GM19025 (cell line): ENCODE data around the gene CRLF1.

Experiments used
- ATAC-seq: cut with Tn5 transposase; IDR thresholded peaks from one replicate; pipeline ENCODE4 v1.9.1; 2021; ENCODE audit warnings: mild to moderate bottlenecking, low read depth, moderate library complexity; ENCODE audit not compliant: unreplicated experiment

CRLF1 gene, protein sequence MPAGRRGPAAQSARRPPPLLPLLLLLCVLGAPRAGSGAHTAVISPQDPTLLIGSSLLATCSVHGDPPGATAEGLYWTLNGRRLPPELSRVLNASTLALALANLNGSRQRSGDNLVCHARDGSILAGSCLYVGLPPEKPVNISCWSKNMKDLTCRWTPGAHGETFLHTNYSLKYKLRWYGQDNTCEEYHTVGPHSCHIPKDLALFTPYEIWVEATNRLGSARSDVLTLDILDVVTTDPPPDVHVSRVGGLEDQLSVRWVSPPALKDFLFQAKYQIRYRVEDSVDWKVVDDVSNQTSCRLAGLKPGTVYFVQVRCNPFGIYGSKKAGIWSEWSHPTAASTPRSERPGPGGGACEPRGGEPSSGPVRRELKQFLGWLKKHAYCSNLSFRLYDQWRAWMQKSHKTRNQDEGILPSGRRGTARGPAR

DNA sequence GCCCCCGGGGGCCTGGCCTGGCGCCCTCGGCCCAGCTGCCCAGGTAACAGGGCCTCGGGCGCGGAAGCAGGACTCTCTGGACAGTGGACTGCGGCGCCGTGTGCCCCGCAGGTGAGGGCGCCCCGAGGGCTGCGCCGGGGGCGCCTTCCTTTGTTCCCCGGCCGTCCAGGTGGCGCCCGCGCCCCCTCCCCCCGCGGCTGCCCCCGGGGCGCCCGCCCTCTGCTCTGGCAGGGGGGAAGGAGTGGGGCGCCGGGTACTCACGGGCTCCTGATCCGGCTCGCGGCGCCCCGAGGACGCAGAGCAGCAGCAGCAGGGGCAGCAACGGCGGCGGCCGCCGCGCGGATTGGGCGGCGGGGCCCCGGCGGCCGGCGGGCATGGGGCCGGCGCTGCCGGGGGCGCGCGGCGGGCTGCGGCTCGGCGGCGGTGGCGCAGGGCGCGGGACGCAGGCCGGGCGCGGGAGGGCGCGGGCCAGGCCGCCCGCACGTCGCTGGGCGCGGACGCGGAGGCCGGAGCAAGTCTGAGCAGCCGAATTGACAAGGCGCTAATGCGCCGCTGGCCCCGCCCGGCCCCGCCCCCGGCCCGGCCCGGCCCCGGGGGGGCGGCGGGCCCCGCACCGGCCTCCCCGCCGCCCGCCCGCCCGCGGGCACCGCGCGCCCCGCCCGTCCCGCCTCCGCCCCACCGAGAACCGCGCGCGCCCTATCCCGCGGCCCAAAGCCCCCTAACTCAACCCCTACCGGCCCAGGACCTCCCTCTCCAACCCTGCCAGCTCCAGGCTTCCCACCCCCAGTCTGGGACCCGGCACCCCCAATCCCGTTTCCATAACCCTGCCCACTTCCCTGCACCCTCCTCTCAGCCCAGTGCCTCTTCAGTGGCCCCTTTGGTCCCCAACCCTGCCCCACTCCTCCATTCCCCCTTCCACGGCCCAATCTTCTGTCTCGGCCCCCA is at the start of gene CRLF1:
TSS of gene CRLF1 (minus strand) at position 519 of the 945 bp plus-strand sequence. CDS start at position 376, 143 bp downstream.
- ATAC-seq, result no peak

DNA sequence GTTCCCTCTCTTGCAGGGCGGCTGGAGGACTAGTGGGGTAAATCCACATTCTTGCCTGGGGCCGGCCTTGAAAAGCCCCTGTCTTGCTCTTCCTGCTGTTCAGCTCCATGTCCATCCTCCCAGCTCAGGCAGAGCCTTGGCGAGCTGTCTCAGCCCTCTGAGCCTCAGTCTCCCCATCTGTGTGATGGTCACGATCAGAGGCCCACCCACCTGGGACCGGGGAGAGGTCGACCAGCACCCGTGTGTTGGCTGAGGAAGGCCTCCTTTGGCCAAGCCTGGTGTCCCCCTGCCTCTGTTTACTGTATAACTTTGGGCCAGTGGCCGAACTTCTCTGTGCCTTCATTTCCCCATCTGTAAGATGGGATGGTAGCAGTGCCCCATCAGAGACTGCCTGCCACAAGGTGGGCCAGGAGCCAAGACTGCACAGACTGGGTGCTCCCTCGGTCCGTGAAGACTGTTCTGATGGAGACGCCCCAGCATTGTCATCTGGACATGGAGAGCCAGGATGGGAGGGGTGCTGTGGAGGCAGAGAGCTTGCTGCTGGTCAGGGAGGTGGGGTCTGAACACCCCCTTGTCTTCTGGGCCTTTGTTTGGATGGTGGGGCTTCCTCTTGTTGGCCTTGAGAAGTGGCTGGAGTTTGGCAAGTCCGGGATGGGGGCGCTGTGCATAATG is 48.7 kb upstream of the CRLF1 start:
- ATAC-seq, result no peak

DNA sequence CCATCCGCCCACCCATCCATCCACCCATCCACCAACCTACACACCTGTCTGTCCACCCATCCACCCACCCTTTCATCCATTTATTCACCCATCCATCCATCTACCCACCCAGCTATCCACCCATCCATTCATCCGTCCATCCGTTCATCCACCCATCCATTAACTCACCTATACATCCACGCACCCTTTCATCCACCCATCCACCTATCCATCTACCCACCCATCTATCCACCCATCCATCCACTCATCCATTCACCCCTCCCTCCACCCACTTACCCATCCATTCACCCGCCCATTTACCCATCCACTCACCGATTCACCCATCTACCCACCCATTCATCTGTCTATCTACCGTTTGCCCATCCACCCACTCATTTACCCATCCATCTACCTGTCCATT is 47.9 kb upstream of the CRLF1 start:
- no peak for ATAC-seq

DNA sequence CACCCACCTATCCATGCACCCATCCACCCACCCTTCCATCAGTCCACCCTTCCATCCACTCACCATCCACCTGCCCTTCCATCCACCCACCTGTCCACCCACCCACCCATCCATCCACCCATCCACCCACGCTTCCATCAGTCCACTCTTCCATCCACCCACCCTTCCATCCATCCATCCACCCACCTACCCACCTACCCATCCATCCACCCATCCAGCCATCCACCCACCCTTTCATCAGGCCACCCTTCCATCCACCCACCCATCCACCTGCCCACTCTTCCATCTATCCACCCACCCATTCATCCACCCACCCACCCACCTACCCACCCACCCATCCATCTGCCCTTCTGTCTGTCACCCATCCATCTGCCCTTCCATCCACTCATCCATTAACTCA is 47.3 kb upstream of the CRLF1 start:
- ATAC-seq, result no peak

DNA sequence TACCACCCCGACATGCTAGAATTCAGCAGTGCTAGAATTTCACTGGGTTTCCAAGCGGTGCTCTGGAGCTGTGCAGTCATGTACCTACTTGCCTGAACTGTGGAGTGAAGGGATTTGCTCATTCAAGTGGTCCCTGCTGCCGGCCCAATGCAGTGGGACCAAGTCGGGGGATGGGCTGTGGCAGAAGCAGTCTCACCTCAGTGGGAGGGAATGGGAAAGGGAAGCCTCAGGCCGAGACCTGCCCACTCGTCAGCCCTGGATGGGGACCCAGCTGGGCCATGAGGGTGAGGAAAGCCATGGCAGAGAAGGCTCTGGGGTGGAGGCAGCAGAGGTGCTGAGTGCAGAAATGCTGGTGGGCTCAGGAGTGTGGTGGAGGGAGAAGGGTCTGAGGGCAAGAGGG is 45.1 kb upstream of the CRLF1 start:
- ATAC-seq, result no peak

DNA sequence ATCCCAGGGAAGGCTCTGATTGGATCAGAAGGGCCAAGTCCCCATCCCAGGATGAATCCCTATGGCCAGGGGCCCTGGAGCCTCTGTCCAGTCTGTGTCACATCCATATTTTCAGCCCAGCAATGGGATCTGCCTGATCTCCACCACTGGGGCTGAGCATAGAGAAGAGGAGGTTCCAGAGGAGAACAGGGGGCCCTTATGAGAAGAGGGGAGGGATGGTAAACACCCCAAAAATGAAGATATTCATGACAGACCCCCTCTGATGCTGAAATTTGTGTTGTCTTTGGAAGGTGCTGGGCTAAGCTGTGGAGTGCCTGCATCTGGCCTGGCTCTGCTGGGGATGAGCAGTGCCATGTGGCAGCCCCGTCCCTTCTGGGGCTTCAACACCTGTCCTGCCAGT is 44.7 kb upstream of the CRLF1 start:
- no peak for ATAC-seq

DNA sequence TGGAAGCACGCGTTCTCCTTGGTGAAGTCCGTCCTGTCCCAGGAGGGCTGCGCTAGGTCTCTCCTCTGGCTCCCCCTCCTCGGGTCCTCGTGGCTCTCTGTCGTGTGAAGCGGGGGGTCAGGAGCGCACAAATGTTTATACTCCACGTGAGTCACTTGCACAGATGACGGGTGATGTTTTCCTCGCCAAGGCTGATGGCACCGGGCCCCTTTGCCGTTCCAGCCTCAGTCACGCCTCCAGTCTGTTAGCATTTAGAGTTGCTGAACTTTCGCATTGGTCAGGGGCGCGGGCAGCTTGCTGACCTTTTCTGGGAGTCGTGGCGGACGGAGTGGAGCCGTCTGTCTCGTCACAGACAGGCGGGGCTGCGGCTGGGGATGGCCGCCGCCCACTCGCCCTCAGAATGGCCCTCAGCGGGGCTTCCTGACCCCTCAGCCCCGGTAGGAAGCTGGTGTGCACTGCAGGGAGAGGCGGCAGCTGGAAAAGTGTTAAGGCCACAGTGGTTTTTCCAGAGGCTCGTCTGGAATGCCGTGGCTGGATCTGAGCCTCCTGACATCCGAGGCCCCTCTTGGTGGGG is 44.0 kb upstream of the CRLF1 start:
- ATAC-seq, result no peak

DNA sequence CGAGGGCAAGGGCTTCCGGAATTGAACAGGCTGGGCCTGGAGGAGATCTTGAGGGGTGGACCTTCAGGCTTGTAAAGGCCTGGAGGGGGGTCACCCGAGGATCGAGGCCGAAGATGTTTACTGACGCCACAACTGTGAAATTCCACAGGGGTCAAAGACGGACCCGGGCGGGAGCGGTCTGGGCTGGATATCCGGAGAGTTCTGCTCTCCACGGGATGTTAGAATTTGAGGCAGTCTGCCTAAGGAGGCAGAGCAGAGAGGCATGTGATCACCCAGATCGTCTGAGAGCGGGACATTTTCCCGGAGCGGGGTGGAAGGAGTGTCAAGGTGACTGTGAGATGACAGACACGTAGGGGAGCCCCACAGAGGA is 43.4 kb upstream of the CRLF1 start:
- ATAC-seq, result no peak

DNA sequence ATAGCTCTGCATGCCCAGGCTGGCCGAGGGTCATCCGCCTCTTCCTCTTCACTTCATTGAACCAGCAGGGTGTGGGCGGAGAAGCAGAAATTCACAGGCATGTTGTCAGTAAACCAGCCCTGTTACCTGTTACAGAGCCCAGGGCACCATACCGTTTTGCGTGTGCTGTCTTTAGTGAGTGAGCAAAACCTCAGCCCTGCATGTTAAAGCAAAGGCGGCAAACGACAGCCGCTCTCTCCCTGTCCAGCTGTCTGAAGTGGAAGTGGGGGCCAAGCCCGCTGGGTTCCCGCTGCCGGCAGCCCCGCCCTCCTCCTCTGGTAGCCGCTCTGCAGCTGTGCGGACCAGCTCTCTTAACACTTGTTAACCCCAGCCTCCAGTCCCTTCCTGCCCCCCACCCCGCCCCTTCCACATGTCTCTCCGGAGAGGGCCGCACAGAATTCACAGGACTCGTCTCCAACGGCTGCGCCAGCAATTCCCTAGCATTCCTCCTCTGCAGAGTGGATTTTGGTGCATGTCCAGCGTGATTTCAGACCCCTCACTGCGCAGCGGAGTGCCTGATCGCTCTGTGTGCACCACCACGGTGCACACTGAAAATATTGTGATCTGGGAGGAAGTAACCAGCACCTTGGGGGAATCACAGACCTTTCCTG is 42.9 kb upstream of the CRLF1 start:
- no peak for ATAC-seq

DNA sequence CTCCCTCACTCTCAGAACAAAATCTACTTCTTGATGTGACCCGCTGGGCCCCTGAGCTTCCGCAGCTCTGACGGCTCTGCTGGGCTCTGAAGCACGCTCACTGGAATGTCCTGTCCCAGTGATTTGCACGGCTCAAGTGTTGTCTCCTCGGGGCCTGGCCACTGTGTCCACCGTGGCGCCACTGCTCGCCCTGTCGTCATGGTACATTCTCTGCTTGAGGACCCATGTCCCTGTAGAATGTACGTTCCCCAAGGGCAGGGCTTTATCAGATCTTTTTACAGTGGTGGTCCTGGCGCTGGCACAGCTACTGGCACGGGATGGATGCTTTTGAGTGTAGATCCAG is 42.3 kb upstream of the CRLF1 start:
- no peak for ATAC-seq

DNA sequence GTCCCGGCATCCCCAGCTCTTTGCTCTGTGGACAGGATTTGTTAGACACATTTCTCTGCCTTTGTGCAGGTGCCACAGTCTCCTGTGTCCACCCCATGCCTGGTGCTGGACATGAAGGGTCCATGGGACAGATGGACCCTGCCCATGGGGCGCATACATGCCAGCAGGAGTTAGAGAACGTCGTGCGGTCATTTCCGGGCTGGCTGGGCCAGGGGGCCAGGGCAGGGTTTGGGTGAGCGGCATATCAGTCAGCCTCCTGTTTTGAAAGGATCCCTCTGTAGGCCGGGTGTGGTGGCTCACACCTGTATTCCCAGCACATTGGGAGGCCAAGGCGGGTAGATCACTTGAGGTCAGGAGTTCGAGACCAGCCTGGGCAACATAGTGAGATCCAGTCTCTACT is 41.2 kb upstream of the CRLF1 start:
- ATAC-seq, result no peak

DNA sequence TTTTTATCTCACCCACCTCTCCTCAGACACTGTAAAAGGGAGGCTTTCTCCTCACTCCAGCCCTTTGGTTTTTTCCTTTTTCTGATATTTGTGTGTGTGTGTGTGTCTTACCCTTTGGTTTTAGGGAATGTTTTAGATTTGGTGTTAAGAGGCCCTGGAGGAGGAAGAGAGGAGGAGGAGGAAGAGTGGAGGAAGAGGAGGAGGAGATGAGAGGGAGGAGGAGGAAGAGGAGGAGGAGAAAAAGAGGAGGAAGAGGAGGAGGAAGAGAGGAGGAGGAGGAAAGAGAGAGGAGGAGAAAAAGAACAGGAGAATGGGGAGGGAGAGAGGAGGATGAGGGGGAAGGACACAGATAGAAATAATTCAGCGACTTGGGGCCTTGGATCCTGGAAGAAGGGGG is 40.8 kb upstream of the CRLF1 start:
- ATAC-seq, result no peak

DNA sequence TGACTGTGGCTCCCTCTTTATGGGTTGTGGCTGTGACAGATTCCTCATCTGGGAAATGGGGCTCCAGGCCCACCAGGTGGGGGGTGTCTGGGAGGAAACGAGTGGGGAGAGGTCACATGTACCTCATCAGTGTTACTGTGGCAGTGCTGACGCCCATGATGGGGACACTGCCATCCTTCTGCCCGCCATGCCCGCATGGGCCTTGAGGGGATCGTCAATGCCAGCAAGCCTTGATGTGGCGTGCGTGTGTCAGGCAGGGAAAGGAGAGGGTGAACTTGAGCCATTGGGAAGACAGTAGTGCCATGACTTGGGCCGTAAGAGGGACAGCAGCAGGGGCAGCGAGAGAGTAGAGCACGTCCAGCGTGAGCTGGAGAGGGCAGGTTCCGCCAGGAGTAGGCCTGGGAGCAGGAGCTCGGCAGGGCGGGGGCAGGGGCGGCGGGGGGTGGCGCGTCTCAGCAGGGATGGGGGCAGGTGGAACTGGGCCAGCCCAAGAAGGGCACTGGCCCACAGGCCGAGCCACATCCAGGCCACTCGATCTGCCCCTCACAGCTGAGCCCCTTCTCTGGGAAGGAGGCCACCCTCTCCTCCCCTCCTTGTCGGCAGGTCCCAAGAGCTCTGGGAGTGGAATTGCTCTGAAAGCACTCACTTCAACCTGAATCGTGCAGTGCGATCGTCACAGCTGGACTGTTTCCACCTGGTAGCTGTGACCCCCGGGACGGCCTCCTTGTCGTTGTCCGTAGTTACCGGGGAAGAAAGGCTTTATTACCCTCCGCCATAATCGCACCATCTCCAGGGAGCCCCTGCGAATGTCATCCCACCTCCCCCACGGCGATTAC is 40.2 kb upstream of the CRLF1 start:
- ATAC-seq, result no peak

DNA sequence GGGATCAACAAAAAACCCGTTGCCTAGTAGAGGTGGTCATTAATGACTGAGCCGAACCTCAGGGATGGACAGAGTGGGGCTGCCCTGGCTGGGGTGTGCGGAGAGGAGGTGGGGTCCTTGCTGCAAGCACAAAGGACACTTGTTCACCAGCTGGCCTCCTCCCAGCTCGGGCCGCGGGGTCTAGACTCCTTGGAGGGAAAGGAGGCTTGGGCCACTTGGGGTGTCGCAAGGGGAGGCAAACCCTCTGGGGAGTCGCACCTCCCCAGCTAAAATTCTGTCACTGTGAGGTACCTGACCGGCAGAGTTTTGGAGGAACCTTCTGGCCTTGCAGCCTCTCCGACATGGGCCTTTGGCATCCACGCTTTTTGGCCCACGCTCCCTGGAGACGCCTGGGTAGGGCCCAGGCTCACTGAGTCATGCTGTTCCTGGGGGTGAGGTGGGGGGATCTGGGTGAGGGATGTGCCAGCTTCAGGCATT is 38.5 kb upstream of the CRLF1 start:
- ATAC-seq, result no peak

DNA sequence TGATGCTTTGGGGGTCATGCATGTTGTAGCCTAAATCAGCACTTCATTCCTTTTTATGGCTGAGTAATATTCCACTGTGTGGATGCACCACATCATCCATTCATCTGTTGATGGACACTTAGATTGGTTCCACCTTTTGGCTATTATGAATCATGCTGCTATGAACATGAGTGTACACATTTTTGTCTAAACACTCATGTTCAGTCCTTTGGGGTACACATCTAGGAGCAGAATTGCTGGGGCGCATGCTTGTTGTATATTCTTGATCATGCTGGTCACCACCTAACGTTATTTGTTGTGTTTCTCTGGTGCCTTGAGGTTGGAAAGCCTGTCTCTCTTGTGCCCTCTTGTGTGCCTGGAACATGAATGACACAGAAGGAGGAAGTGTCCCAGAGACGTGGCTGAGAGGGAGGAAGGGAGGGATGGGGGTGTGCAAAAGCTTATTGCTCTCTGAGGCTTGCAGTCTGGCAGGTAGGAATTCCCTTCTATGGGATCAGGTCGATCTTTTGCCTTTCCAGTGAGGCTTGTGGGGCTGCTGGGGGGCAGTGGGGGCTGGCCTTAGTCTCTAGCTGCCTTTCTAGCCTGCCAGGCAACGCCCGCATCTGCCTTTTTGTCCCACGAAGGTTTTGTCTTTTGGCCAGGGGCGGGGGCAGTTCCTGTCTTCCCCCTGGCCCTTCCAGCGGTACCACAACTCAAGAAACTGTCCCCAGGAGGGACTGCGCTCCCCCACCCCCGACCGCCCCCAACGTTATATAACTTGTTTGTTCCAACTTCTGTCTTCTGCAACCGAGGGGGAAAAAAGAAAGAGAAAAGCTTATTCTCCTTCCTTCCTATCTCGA is 37.8 kb upstream of the CRLF1 start:
- no peak for ATAC-seq

DNA sequence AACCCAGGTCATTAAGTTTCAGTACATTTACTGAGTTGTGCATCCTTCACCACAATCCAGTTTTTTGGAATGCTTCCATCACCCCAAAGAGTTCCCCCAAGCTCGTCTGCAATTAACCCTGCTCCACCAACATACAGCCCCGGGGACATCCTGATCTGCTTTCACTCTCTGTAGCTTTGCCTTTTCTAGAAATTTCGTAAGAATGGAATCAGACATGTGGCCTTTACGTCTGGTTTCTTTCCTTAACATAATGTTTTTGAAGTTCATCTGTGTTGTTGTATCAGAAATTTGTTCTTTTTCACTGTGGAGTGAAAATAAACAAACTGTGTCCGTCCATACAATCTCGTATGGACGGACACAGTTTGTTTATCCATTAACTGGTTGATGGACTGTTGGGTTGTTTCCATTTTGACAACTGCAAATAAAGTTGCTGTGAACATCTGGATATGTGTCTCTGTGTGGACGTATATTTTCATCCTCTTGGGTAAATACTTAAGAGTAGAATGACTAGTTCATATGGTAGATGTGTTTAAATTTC is 33.2 kb upstream of the CRLF1 start:
- no peak for ATAC-seq

DNA sequence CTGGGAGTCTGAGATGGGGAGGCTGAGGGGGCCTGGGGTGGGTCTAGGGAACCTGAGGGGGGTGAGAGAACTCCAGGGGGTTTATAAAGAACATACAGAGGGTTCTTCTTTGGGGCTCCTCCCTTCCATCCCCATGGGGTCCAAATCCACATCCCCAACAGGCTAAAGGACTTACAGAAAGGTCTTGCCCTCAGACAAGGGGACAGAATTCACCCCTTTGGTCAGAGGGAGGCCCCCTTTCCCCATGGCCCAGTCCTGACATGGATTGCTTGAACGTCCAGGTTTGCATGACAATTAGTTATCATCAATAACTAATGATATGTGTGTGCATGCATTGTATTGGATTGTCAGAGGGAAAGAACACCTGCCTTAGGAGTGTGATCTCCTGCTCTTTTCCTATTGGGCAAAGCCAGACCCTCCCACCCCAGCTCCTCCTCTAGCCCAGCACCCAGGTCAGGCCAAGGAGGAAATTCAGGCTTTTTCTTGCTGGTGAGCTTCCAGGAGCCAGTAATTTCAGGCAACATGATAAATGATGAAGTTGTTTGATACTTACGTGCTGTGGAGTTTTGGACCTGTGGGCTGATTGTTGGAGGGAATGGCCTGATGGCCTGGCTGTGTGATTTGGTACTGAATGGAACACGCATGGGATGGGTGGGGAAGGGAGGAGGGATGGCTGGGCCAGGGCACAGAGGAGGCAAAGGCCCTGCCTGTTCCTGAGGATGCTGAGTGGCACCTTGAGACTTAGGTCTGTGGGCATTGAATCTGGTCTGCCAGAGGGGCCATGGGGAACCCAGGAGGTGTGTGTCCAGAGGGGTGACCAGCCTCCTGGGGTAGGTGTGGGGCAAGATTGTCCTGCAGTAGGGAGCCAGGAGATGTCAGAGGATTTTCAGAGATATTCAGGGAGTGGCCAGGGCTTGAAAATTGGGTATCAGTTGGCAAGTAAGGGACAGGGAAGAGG is 31.4 kb upstream of the CRLF1 start:
- ATAC-seq, result no peak
